ENCODE measurements around the gene ACKR2.
"Not testable (repeated sequence)": the region's sequence is repeated elsewhere in the genome, so short reads cannot be mapped to it uniquely, and the experiment has no call there.

Gene ACKR2

GRCh38 chr3:42804106-42804830 is 5.0 kb upstream of the ACKR2 start, which contains the start of gene HIGD1A:
Gene HIGD1A (minus strand): TSS chr3:42804490. CDS start chr3:42794253, 10,237 bp downstream.
- POLR2A ChIA-PET (ENCODE audit: low non-redundant PET), result interaction anchor here (0.6 to 1.7 kb wide), 3 partner anchors 25 to 221 kb away, joined by 3 to 4 read pairs (median 3); no protein-coding TSS in a partner anchor
- CTCF ChIA-PET, result no interaction called here
- H3K27ac ChIP-seq, result peak within 1 kb of the TSS; percentile 91
- peak; percentile 97 for DNase-seq (ENCODE audit: low spot score)
- no peak for TF ChIP-seq CTCF (conservative IDR thresholded peaks at IDR 0.05; ENCODE audit: low read depth)

- ChIA-PET POLR2A (ENCODE audit: low non-redundant PET) (interaction anchor here (0.6 to 1.7 kb wide), 3 partner anchors 24 to 222 kb away, joined by 3 to 4 read pairs (median 3); no protein-coding TSS in a partner anchor), CTCF (no interaction called here)
- no peak for TF ChIP-seq CTCF (conservative IDR thresholded peaks at IDR 0.05; ENCODE audit: low read depth)
- DNase-seq (ENCODE audit: low spot score), result no peak
- H3K27ac ChIP-seq, result peak overlapping the region; percentile 91
Measured at GRCh38 chr3:42804831-42805132, 4.5 kb upstream of the ACKR2 start.

DNA sequence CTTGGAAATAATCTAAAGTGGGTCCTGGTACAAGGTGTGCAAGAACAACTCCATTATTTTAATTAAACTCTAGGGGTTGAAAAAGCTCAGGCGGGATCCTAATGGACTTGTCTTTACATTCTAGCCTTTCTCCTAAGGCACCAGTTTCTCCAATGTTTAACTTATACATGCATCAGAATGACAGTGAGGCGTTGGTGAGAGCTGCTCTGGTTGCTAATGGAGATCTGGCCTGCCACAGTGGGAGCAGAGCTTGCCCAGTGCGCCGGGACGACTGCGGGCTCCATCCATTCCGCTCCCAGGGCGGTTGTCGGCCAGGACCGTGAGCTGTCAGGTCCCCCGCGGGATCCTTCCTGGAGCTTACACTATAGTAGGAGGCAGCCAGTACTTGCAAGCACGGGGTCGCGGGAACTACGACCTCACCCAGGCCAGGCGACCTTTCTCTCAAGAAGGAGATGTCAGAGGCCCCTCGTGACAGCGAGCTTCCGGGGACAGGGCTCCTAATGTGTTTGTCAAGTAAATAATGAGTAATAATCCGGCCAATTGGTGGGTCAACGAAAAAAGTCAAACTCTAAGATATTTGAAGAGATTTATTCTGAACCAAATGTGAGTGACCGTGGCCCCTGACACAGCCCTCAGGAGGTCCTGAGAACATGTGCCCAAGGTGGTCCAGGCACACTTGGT is 4.0 kb upstream of the ACKR2 start:
- TF ChIP-seq CTCF (conservative IDR thresholded peaks at IDR 0.05; ENCODE audit: low read depth), result no peak
- no peak for DNase-seq (ENCODE audit: low spot score)
- ChIA-PET CTCF (no interaction called here), POLR2A (ENCODE audit: low non-redundant PET) (interaction anchor here (0.6 to 1.7 kb wide), 3 partner anchors 24 to 222 kb away, joined by 3 to 4 read pairs (median 3); no protein-coding TSS in a partner anchor)
- no peak overlapping the region for H3K27ac ChIP-seq

DNA sequence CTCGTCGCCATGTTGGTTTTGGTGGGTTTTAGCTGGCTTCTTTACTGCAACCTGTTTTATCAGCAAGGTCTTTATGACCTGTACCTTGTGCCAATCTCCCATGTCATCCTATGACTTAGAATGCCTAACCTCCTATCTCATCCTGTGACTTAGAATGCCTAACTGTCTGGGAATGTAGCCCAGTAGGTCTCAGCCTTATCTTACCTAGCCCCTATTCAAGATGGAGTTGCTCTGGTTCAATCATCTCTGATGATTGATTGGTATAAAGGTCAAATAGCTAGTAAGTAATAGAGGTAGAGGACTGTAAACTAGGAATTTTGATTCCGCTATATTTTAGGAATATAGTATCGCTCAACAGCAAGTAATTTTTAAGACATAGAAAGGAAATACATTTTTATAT is 1.3 kb upstream of the ACKR2 start:
- no peak overlapping the region for H3K27ac ChIP-seq
- POLR2A ChIA-PET (ENCODE audit: low non-redundant PET), result no interaction called here
- TF ChIP-seq CTCF (conservative IDR thresholded peaks at IDR 0.05; ENCODE audit: low read depth), result no peak
- DNase-seq (ENCODE audit: low spot score), result no peak
- CTCF ChIA-PET, result interaction anchor here (0.7 kb wide), 1 partner anchor 293 kb away, joined by 3 read pairs; no protein-coding TSS in a partner anchor

GRCh38 chr3:42810706-42811105 is 1.5 kb downstream of the ACKR2 start:
- CTCF ChIA-PET, result interaction anchor here (0.6 kb wide), 1 partner anchor 130 kb away, joined by 6 read pairs; no protein-coding TSS in a partner anchor
- DNase-seq (ENCODE audit: low spot score); H3K27ac ChIP-seq; POLR2A ChIA-PET (ENCODE audit: low non-redundant PET): not testable (repeated sequence)

- H3K27ac ChIP-seq; CTCF ChIA-PET; POLR2A ChIA-PET (ENCODE audit: low non-redundant PET); DNase-seq (ENCODE audit: low spot score): not testable (repeated sequence)
Measured at GRCh38 chr3:42811118-42811883, 2.1 kb downstream of the ACKR2 start.

DNA sequence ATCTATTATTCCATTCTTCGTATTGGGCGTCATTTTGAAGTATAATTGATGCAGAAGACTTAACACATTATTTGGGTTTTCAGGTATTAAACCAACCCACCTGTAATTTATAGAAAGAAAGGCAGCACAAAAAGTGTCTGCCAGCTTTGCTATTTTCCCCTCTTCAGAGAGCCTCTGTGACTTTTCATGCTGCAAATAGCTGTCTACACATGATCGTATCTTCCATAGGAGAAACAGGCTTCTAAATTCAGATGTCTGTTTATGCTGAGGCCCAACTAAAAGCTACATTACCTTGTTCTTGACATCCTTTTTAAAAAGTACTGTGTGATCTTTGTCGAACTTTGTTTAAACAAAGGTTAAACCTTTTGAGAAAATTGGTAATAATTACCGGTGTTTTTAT is 5.0 kb downstream of the ACKR2 start:
- DNase-seq (ENCODE audit: low spot score), result no peak
- no peak for TF ChIP-seq CTCF (conservative IDR thresholded peaks at IDR 0.05; ENCODE audit: low read depth)
- ChIA-PET POLR2A (ENCODE audit: low non-redundant PET) (no interaction called here), CTCF (interaction anchor here (0.5 kb wide), 1 partner anchor 934 kb away, joined by 3 read pairs; no protein-coding TSS in a partner anchor)
- no peak overlapping the region for H3K27ac ChIP-seq
